WTC11 (cell line): ENCODE data around the gene ZBTB4. TPM values are rescaled to one million over a fixed set of nuclear protein-coding genes. Genes with fewer than 3 reads are reported as not detected.

Source experiments
- ATAC-seq: fragments of 200-7000 bp; cut with Tn5 transposase; 2 replicates; pipeline ENCODE4 v1.10.0; 2021; ENCODE audit warnings: mild to moderate bottlenecking, moderate library complexity
- CTCF ChIA-PET: fragments of 300-600 bp; sonication (Branson Sonifier 250); formaldehyde crosslinking; loops from one replicate; lab custom pipeline; 2021; ENCODE audit warnings: antibody characterized with exemption; lab: Charles Lee
- POLR2A ChIA-PET: fragments of 350-600 bp; sonication (Branson Sonifier 250); formaldehyde crosslinking; loops from one replicate; lab custom pipeline; 2021; ENCODE audit warnings: antibody characterized with exemption; lab: Charles Lee
- DNase-seq: peaks from one replicate; pipeline ENCODE4 v3.0.0; 2021; ENCODE audit warnings: low spot score
- H3K27ac Mint-ChIP-seq: 2 replicates; pipeline ENCODE4 v1.8.0; 2021; ENCODE audit warnings: mixed read lengths
- H3K27me3 Mint-ChIP-seq: 2 replicates; pipeline ENCODE4 v1.8.0; 2021; ENCODE audit warnings: low read depth, mild to moderate bottlenecking, moderate library complexity, mixed read lengths
- H3K36me3 Mint-ChIP-seq: 2 replicates; pipeline ENCODE4 v1.8.0; 2021; ENCODE audit warnings: mixed read lengths
- H3K4me1 Mint-ChIP-seq: 2 replicates; pipeline ENCODE4 v1.8.0; 2022; ENCODE audit warnings: mixed read lengths
- H3K4me3 Mint-ChIP-seq: 2 replicates; pipeline ENCODE4 v1.8.0; 2021; ENCODE audit warnings: mild to moderate bottlenecking, moderate library complexity, mixed read lengths
- H3K9me3 Mint-ChIP-seq: 2 replicates; pipeline ENCODE4 v1.8.0; 2021; ENCODE audit warnings: mixed read lengths
- FOXJ3 ChIP-seq: sonication (generic); formaldehyde crosslinking; IDR thresholded peaks from 2 replicates; pipeline ENCODE4 v1.9.0; 2021; ENCODE audit warnings: missing genetic modification reagents, mild to moderate bottlenecking, borderline replicate concordance
- MXD4 ChIP-seq: fragments of 250-450 bp; sonication (Bioruptor Pico); IDR thresholded peaks from 2 replicates; pipeline ENCODE4 v1.8.0; 2021; ENCODE audit warnings: mild to moderate bottlenecking, moderate library complexity, borderline replicate concordance
- NFE2L1 ChIP-seq: sonication (generic); formaldehyde crosslinking; IDR thresholded peaks from 2 replicates; pipeline ENCODE4 v1.8.1; 2023; ENCODE audit warnings: missing genetic modification reagents
- NR3C1 ChIP-seq: sonication (generic); formaldehyde crosslinking; conservative IDR thresholded peaks from 2 replicates; pipeline ENCODE4 v1.8.1; 2023; ENCODE audit warnings: low read depth, mild to moderate bottlenecking, missing genetic modification reagents
- TCF7 ChIP-seq: sonication (generic); formaldehyde crosslinking; IDR thresholded peaks from 2 replicates; pipeline ENCODE4 v1.8.0; 2022; ENCODE audit warnings: mild to moderate bottlenecking, low read depth, missing genetic modification reagents, moderate library complexity
- TEAD1 ChIP-seq: sonication (generic); formaldehyde crosslinking; IDR thresholded peaks from 2 replicates; pipeline ENCODE4 v1.8.0; 2022; ENCODE audit warnings: mild to moderate bottlenecking, missing genetic modification reagents
- ZNF219 ChIP-seq: sonication (generic); formaldehyde crosslinking; IDR thresholded peaks from 2 replicates; pipeline ENCODE4 v1.8.0; 2023; ENCODE audit warnings: missing genetic modification reagents, mild to moderate bottlenecking, borderline replicate concordance
- ZNF263 ChIP-seq: sonication (generic); formaldehyde crosslinking; IDR thresholded peaks from 2 replicates; pipeline ENCODE4 v1.8.1; 2022; ENCODE audit warnings: low read depth, mild to moderate bottlenecking, moderate library complexity, missing genetic modification reagents
- ZNF671 ChIP-seq: fragments of 250-450 bp; sonication (Bioruptor Pico); IDR thresholded peaks from 2 replicates; pipeline ENCODE4 v1.8.0; 2021; ENCODE audit warnings: mild to moderate bottlenecking
- total RNA-seq: library from RNA; stranded (reverse); gene quantifications from 3 replicates; pipeline ENCODE4 v1.2.3, GENCODE V29; 2021
- TF ChIP-seq, protein P1 (sequence below): sonication (generic); formaldehyde crosslinking; IDR thresholded peaks from 2 replicates; pipeline ENCODE4 v1.8.0; 2022; ENCODE audit warnings: missing genetic modification reagents
- TF ChIP-seq, protein P2 (sequence below): sonication (generic); formaldehyde crosslinking; conservative IDR thresholded peaks from 2 replicates; pipeline ENCODE4 v1.8.1; 2023; ENCODE audit warnings: mild to moderate bottlenecking, low read depth, missing genetic modification reagents, moderate library complexity
- TF ChIP-seq, protein P3 (sequence below): sonication (generic); formaldehyde crosslinking; IDR thresholded peaks from 2 replicates; pipeline ENCODE4 v1.8.1; 2023; ENCODE audit warnings: mild to moderate bottlenecking, missing genetic modification reagents
- TF ChIP-seq, protein P4 (sequence below): sonication (generic); formaldehyde crosslinking; IDR thresholded peaks from 2 replicates; pipeline ENCODE4 v1.8.1; 2023; ENCODE audit warnings: mild to moderate bottlenecking, missing genetic modification reagents, moderate library complexity
- TF ChIP-seq, protein P5 (sequence below): sonication (generic); formaldehyde crosslinking; IDR thresholded peaks from 2 replicates; pipeline ENCODE4 v1.8.1; 2022; ENCODE audit warnings: low read depth, missing genetic modification reagents, borderline replicate concordance
- TF ChIP-seq, protein P6 (sequence below): fragments of 200-600 bp; IDR thresholded peaks from 2 replicates; pipeline ENCODE4 v1.8.0; 2022; ENCODE audit warnings: antibody characterized with exemption

ZBTB4 gene
- total RNA-seq, 1 experiment from 2014 or later, result 14.6 TPM

DNA sequence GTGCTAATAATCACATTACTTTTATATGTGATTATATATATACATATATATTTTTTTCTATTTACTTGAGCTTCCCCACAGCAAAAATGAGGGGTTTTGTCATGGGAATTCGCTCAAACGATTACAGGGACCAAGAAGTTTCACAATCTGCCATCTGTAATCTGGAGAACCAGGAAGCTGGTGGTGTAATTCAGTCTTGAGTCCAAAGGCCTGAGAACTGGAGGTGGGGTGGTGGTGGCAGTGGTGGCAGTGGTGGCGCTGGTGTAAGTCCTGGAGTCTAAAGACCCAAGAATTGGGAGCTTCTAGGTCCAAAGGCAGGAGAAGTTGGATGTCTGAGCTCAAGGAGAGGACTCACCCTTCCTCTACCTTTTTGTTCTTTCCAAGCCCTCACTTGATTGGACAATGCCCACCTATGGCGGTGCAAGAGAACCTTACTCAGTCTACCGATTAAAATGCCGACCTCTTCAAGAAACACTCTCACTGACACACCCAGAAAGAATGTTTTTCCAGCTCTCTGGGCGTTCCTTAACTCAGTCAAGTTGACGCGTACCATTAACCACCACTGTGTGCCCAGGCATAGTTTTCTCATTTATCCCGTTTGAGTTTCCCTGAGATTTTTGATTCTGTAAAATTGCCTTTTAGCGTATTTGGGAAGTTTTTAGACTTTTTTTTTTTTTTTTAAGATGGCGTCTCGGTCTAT lies 36.6 kb upstream of the ZBTB4 start (continued):
- TF ChIP-seq, protein P1, sequence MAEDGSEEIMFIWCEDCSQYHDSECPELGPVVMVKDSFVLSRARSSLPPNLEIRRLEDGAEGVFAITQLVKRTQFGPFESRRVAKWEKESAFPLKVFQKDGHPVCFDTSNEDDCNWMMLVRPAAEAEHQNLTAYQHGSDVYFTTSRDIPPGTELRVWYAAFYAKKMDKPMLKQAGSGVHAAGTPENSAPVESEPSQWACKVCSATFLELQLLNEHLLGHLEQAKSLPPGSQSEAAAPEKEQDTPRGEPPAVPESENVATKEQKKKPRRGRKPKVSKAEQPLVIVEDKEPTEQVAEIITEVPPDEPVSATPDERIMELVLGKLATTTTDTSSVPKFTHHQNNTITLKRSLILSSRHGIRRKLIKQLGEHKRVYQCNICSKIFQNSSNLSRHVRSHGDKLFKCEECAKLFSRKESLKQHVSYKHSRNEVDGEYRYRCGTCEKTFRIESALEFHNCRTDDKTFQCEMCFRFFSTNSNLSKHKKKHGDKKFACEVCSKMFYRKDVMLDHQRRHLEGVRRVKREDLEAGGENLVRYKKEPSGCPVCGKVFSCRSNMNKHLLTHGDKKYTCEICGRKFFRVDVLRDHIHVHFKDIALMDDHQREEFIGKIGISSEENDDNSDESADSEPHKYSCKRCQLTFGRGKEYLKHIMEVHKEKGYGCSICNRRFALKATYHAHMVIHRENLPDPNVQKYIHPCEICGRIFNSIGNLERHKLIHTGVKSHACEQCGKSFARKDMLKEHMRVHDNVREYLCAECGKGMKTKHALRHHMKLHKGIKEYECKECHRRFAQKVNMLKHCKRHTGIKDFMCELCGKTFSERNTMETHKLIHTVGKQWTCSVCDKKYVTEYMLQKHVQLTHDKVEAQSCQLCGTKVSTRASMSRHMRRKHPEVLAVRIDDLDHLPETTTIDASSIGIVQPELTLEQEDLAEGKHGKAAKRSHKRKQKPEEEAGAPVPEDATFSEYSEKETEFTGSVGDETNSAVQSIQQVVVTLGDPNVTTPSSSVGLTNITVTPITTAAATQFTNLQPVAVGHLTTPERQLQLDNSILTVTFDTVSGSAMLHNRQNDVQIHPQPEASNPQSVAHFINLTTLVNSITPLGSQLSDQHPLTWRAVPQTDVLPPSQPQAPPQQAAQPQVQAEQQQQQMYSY, result no peak

DNA sequence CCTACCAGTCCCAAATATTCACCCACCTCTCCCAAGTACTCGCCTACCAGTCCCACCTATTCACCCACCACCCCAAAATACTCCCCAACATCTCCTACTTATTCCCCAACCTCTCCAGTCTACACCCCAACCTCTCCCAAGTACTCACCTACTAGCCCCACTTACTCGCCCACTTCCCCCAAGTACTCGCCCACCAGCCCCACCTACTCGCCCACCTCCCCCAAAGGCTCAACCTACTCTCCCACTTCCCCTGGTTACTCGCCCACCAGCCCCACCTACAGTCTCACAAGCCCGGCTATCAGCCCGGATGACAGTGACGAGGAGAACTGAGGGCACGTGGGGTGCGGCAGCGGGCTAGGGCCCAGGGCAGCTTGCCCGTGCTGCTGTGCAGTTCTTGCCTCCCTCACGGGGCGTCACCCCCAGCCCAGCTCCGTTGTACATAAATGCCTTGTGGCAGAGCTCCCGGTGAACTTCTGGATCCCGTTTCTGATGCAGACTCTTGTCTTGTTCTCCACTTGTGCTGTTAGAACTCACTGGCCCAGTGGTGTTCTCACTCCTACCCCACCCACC lies 34.5 kb upstream of the ZBTB4 start:
- H3K4me1 Mint-ChIP-seq, result no peaks in the 10 kb centered on the region
- ChIA-PET CTCF (interaction anchor here (0.8 to 4.4 kb wide), 10 partner anchors 9 to 157 kb away, joined by 3 to 81 read pairs (median 4); partner anchors contain the start of gene PLSCR3), POLR2A (interaction anchor here (0.7 to 1.0 kb wide), 2 partner anchors 47 to 515 kb away, joined by 3 read pairs; no protein-coding TSS in a partner anchor)
- TF ChIP-seq, protein P2, sequence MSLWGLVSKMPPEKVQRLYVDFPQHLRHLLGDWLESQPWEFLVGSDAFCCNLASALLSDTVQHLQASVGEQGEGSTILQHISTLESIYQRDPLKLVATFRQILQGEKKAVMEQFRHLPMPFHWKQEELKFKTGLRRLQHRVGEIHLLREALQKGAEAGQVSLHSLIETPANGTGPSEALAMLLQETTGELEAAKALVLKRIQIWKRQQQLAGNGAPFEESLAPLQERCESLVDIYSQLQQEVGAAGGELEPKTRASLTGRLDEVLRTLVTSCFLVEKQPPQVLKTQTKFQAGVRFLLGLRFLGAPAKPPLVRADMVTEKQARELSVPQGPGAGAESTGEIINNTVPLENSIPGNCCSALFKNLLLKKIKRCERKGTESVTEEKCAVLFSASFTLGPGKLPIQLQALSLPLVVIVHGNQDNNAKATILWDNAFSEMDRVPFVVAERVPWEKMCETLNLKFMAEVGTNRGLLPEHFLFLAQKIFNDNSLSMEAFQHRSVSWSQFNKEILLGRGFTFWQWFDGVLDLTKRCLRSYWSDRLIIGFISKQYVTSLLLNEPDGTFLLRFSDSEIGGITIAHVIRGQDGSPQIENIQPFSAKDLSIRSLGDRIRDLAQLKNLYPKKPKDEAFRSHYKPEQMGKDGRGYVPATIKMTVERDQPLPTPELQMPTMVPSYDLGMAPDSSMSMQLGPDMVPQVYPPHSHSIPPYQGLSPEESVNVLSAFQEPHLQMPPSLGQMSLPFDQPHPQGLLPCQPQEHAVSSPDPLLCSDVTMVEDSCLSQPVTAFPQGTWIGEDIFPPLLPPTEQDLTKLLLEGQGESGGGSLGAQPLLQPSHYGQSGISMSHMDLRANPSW, result no peak
- no peak for TF ChIP-seq ZNF671 (CRISPR knock-in tag)
- no peaks in the 10 kb centered on the region for H3K27me3 Mint-ChIP-seq
- H3K4me3 Mint-ChIP-seq, result no peak overlapping the region
- ATAC-seq (0 out of 2 replicates have a peak, but pooled peaks have one; percentile 30), DNase-seq (no peak)
- H3K27ac Mint-ChIP-seq, result no peak overlapping the region
- H3K9me3 Mint-ChIP-seq, result no peaks in the 10 kb centered on the region
- peaks cover 44% of the 10 kb centered on the region for H3K36me3 Mint-ChIP-seq

DNA sequence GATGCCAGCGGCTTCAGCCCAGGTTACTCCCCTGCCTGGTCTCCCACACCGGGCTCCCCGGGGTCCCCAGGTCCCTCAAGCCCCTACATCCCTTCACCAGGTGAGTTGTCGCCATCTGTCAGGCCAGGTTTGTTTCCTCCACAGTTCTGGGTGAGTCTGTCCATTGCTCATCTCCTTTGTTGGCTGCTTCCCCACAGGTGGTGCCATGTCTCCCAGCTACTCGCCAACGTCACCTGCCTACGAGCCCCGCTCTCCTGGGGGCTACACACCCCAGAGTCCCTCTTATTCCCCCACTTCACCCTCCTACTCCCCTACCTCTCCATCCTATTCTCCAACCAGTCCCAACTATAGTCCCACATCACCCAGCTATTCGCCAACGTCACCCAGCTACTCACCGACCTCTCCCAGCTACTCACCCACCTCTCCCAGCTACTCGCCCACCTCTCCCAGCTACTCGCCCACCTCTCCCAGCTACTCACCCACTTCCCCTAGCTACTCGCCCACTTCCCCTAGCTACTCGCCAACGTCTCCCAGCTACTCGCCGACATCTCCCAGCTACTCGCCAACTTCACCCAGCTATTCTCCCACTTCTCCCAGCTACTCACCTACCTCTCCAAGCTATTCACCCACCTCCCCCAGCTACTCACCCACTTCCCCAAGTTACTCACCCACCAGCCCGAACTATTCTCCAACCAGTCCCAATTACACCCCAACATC lies 33.6 kb upstream of the ZBTB4 start:
- ATAC-seq, result no peak
- no peak overlapping the region for H3K27ac Mint-ChIP-seq
- no peaks in the 10 kb centered on the region for H3K4me1 Mint-ChIP-seq
- peaks cover 54% of the 10 kb centered on the region for H3K36me3 Mint-ChIP-seq
- DNase-seq, result no peak
- H3K4me3 Mint-ChIP-seq, result no peak overlapping the region
- no peaks in the 10 kb centered on the region for H3K9me3 Mint-ChIP-seq
- CTCF ChIA-PET, result interaction anchor here (0.8 to 4.4 kb wide), 8 partner anchors 10 to 204 kb away, joined by 3 to 81 read pairs (median 6); partner anchors contain the start of gene PLSCR3
- H3K27me3 Mint-ChIP-seq, result no peaks in the 10 kb centered on the region
- POLR2A ChIA-PET, result interaction anchor here (0.7 to 1.5 kb wide), 3 partner anchors 48 to 514 kb away, joined by 3 to 5 read pairs (median 3); no protein-coding TSS in a partner anchor
- TF ChIP-seq TEAD1, result no peak
- TF ChIP-seq NR3C1 (CRISPR knock-in tag), result no peak
- TF ChIP-seq MXD4 (CRISPR knock-in tag), result no peak
- TF ChIP-seq, protein P3, sequence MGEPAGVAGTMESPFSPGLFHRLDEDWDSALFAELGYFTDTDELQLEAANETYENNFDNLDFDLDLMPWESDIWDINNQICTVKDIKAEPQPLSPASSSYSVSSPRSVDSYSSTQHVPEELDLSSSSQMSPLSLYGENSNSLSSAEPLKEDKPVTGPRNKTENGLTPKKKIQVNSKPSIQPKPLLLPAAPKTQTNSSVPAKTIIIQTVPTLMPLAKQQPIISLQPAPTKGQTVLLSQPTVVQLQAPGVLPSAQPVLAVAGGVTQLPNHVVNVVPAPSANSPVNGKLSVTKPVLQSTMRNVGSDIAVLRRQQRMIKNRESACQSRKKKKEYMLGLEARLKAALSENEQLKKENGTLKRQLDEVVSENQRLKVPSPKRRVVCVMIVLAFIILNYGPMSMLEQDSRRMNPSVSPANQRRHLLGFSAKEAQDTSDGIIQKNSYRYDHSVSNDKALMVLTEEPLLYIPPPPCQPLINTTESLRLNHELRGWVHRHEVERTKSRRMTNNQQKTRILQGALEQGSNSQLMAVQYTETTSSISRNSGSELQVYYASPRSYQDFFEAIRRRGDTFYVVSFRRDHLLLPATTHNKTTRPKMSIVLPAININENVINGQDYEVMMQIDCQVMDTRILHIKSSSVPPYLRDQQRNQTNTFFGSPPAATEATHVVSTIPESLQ (CRISPR knock-in tag), result no peak
- TF ChIP-seq FOXJ3 (CRISPR knock-in tag), result no peak
- TF ChIP-seq, protein P4, sequence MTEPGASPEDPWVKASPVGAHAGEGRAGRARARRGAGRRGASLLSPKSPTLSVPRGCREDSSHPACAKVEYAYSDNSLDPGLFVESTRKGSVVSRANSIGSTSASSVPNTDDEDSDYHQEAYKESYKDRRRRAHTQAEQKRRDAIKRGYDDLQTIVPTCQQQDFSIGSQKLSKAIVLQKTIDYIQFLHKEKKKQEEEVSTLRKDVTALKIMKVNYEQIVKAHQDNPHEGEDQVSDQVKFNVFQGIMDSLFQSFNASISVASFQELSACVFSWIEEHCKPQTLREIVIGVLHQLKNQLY (CRISPR knock-in tag), result no peak
- TF ChIP-seq NFE2L1 (CRISPR knock-in tag), result no peak
- TF ChIP-seq ZNF219, result no peak
- no peak for TF ChIP-seq ZNF263
- TF ChIP-seq TCF7 (CRISPR knock-in tag), result no peak
- TF ChIP-seq, protein P5, sequence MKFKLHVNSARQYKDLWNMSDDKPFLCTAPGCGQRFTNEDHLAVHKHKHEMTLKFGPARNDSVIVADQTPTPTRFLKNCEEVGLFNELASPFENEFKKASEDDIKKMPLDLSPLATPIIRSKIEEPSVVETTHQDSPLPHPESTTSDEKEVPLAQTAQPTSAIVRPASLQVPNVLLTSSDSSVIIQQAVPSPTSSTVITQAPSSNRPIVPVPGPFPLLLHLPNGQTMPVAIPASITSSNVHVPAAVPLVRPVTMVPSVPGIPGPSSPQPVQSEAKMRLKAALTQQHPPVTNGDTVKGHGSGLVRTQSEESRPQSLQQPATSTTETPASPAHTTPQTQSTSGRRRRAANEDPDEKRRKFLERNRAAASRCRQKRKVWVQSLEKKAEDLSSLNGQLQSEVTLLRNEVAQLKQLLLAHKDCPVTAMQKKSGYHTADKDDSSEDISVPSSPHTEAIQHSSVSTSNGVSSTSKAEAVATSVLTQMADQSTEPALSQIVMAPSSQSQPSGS (CRISPR knock-in tag), result no peak
- TF ChIP-seq, protein P6, sequence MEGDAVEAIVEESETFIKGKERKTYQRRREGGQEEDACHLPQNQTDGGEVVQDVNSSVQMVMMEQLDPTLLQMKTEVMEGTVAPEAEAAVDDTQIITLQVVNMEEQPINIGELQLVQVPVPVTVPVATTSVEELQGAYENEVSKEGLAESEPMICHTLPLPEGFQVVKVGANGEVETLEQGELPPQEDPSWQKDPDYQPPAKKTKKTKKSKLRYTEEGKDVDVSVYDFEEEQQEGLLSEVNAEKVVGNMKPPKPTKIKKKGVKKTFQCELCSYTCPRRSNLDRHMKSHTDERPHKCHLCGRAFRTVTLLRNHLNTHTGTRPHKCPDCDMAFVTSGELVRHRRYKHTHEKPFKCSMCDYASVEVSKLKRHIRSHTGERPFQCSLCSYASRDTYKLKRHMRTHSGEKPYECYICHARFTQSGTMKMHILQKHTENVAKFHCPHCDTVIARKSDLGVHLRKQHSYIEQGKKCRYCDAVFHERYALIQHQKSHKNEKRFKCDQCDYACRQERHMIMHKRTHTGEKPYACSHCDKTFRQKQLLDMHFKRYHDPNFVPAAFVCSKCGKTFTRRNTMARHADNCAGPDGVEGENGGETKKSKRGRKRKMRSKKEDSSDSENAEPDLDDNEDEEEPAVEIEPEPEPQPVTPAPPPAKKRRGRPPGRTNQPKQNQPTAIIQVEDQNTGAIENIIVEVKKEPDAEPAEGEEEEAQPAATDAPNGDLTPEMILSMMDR, result no peak
